ENCODE data around the gene PCYT2.

GRCh38 chr17:81895400-81895799 lies 15.8 kb downstream of the PCYT2 start:
- TF ChIP-seq CTCF (IDR thresholded peaks at IDR 0.05) (no peak), EZH2 (IDR thresholded peaks at IDR 0.05) (no peak), EZH2phosphoT487 (IDR thresholded peaks at IDR 0.05) (no peak)

Data from neural progenitor cell (in vitro differentiated cells).